Measurements from ENCODE around the gene YBX1. TPM values are rescaled to one million over a fixed set of nuclear protein-coding genes. Genes with fewer than 3 reads are reported as not detected.

YBX1 gene
- total RNA-seq, 3 donors from 2014 or later (not counting 1 experiment from before 2014, with no cell fraction given): 239 to 305 (median 279) TPM

DNA sequence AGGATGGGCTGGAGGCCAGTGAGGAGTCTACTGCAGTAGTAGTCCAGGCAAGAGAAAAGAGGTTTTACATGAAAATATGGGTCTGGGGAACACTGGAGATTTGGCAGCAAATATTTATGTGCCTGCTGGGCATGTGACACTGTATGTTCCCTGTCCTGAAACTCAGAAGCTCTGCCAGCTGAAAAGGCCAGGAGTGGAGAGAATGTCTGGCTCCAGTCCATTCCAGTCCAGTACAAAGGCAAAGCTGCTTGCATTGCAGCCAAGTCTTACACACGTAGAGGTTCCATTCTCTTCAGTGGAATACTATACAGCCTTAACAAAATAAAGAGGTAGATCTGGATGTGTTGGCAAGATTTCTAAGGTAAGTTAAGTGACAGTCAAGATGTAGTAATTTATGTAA lies 7.5 kb upstream of the YBX1 start:
- Histone ChIP-seq H3K4me3 (ENCODE audit: low read length) (no peak overlapping the region), H3K36me3 (ENCODE audit: control insufficient read depth, insufficient read depth, low read length) (peaks cover 23% of the 10 kb centered on the region), H3K27me3 (ENCODE audit: control insufficient read depth, insufficient read depth, low read length) (no peaks in the 10 kb centered on the region), H3K9me3 (ENCODE audit: control insufficient read depth, insufficient read depth, low read length) (no peaks in the 10 kb centered on the region), H3K4me1 (ENCODE audit: control insufficient read depth, insufficient read depth, low read length) (no peaks in the 10 kb centered on the region), H3K27ac (ENCODE audit: low read length) (no peak overlapping the region)
- WGBS (ENCODE audit: insufficient coverage): 88% methylated on average over 1 of the region's 1 CpG
- Mint-ChIP-seq H3K9me3 (no peaks in the 10 kb centered on the region), H3K4me1 (no peaks in the 10 kb centered on the region), H3K4me3 (no peak overlapping the region), H3K27ac (no peak overlapping the region), H3K36me3 (peaks cover 17% of the 10 kb centered on the region), H3K27me3 (ENCODE audit: low read depth in 2 of 2) (no peaks in the 10 kb centered on the region)
- TF ChIP-seq, protein P1, sequence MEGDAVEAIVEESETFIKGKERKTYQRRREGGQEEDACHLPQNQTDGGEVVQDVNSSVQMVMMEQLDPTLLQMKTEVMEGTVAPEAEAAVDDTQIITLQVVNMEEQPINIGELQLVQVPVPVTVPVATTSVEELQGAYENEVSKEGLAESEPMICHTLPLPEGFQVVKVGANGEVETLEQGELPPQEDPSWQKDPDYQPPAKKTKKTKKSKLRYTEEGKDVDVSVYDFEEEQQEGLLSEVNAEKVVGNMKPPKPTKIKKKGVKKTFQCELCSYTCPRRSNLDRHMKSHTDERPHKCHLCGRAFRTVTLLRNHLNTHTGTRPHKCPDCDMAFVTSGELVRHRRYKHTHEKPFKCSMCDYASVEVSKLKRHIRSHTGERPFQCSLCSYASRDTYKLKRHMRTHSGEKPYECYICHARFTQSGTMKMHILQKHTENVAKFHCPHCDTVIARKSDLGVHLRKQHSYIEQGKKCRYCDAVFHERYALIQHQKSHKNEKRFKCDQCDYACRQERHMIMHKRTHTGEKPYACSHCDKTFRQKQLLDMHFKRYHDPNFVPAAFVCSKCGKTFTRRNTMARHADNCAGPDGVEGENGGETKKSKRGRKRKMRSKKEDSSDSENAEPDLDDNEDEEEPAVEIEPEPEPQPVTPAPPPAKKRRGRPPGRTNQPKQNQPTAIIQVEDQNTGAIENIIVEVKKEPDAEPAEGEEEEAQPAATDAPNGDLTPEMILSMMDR (IDR thresholded peaks at IDR 0.05): no peak
- ATAC-seq (no peak), DNase-seq (no peak)
- intact Hi-C loops (cut with micrococcal nuclease): no loop called here

DNA sequence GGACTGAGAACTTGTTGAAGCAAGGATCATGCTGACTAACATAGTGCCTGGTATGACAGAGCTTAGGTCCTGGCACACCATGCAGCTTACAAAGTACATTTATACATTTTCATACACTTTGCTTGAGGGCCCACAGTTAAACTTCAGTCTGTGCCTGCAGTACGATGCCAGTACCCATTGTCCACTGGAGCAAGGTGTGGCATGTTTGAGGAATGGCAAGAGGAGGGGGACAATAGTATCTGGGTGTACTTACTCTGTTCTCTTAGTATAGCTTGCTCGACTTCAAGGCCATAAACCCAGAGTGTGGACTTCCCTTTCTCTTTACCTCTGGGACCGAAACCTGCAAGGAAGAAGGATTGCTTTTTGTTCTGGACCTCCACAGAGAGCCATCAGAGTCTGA lies 6.8 kb upstream of the YBX1 start:
- 97% methylated on average over 3 of the region's 3 CpGs for WGBS (ENCODE audit: insufficient coverage)
- intact Hi-C loops (cut with micrococcal nuclease): no loop called here
- Histone ChIP-seq H3K36me3 (ENCODE audit: control insufficient read depth, insufficient read depth, low read length) (peaks cover 18% of the 10 kb centered on the region), H3K4me1 (ENCODE audit: control insufficient read depth, insufficient read depth, low read length) (no peaks in the 10 kb centered on the region), H3K27me3 (ENCODE audit: control insufficient read depth, insufficient read depth, low read length) (no peaks in the 10 kb centered on the region), H3K4me3 (ENCODE audit: low read length) (no peak overlapping the region), H3K9me3 (ENCODE audit: control insufficient read depth, insufficient read depth, low read length) (no peaks in the 10 kb centered on the region), H3K27ac (ENCODE audit: low read length) (no peak overlapping the region)
- DNase-seq (no peak), ATAC-seq (no peak)
- no peak overlapping the region for H3K27ac Mint-ChIP-seq
- TF ChIP-seq, protein P1 (IDR thresholded peaks at IDR 0.05): no peak
- no peaks in the 10 kb centered on the region for H3K4me1 Mint-ChIP-seq
- no peaks in the 10 kb centered on the region for H3K27me3 Mint-ChIP-seq (ENCODE audit: low read depth in 2 of 2)
- H3K36me3 Mint-ChIP-seq: peaks cover 17% of the 10 kb centered on the region
- H3K9me3 Mint-ChIP-seq: no peaks in the 10 kb centered on the region
- H3K4me3 Mint-ChIP-seq: no peak overlapping the region

DNA sequence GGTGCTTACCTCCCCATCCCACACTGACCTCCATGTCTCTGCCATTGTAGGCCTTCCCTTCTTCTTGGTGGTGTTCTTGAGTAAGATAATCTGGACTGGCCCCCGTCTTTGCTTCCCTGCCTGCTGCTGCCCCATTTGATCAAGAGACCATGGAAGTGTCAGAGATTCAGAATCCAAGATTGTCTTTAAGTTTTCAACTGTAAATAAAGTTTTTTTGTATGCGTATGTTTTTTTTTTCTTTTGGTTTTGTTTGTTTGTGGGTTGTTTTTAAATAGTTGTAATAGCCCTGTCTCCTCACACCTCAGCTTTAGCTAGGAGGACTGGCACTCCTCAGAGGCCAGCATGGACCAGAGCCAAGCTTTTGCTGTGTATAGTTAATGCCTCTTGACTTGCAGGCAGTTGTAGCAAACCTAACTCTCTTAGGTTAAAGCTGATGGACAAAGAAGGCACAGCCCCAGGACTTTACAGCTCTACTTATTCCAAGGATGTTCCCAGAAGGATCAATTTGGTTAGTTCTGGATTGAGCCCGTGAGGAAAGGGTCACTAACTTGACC lies 5.6 kb upstream of the YBX1 start:
- H3K4me1 Mint-ChIP-seq: peaks cover 8 to 9% of the 10 kb centered on the region in 2 donors
- H3K27me3 Mint-ChIP-seq (ENCODE audit: low read depth in 2 of 2): no peaks in the 10 kb centered on the region
- no peak overlapping the region for H3K4me3 Mint-ChIP-seq
- peaks cover 18% of the 10 kb centered on the region for H3K36me3 ChIP-seq (ENCODE audit: control insufficient read depth, insufficient read depth, low read length)
- no peak for DNase-seq
- H3K27me3 ChIP-seq (ENCODE audit: control insufficient read depth, insufficient read depth, low read length): no peaks in the 10 kb centered on the region
- ATAC-seq: no peak
- H3K4me1 ChIP-seq (ENCODE audit: control insufficient read depth, insufficient read depth, low read length): peaks cover 7% of the 10 kb centered on the region
- H3K27ac ChIP-seq (ENCODE audit: low read length): no peak overlapping the region
- TF ChIP-seq, protein P1 (IDR thresholded peaks at IDR 0.05): no peak
- intact Hi-C loops (cut with micrococcal nuclease): no loop called here
- H3K36me3 Mint-ChIP-seq: peaks cover 17% of the 10 kb centered on the region
- no peaks in the 10 kb centered on the region for H3K9me3 Mint-ChIP-seq
- H3K9me3 ChIP-seq (ENCODE audit: control insufficient read depth, insufficient read depth, low read length): no peaks in the 10 kb centered on the region
- WGBS (ENCODE audit: insufficient coverage): 100% methylated on average over 2 of the region's 3 CpGs
- no peak overlapping the region for H3K4me3 ChIP-seq (ENCODE audit: low read length)
- no peak overlapping the region for H3K27ac Mint-ChIP-seq

DNA sequence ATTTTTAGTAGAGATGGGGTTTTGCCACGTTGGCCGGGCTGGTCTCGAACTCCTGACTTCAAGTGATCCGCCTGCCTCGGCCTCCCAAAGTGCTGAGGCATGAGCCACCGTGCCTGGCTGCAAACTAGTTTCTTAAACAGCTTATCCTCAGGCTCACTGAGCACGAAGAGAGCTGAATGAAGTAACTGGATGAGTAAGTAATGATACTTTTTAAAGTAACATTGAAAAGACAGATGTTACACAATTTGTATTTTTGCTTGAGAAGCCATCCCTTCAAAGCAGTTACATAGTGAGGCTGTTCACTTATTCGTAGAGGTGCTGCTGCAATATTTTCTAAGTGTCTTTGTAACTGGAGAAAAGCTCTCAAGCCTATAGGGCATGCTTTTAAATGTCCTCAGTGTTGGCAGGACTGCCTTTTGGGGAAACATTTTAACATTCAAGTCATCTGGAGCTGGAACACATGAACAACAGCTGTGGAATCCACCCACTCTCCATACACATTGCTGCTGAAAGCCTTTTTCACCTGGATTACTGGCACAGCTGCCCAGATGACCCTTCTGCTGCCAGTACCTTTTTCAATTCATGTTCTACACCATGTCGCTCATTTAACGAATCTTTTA lies 2.7 kb upstream of the YBX1 start:
- no peak for ATAC-seq
- TF ChIP-seq, protein P1 (IDR thresholded peaks at IDR 0.05): no peak
- no peak for DNase-seq
- no peaks in the 10 kb centered on the region for H3K27me3 ChIP-seq (ENCODE audit: control insufficient read depth, insufficient read depth, low read length)
- WGBS (ENCODE audit: insufficient coverage): 94% methylated on average over 10 of the region's 10 CpGs
- intact Hi-C loops (cut with micrococcal nuclease): no loop called here
- H3K36me3 ChIP-seq (ENCODE audit: control insufficient read depth, insufficient read depth, low read length): peaks cover 24% of the 10 kb centered on the region
- H3K9me3 Mint-ChIP-seq: no peaks in the 10 kb centered on the region
- no peaks in the 10 kb centered on the region for H3K9me3 ChIP-seq (ENCODE audit: control insufficient read depth, insufficient read depth, low read length)
- H3K4me1 ChIP-seq (ENCODE audit: control insufficient read depth, insufficient read depth, low read length): peaks cover 16% of the 10 kb centered on the region
- peaks cover 7% of the 10 kb centered on the region for H3K36me3 Mint-ChIP-seq
- H3K27me3 Mint-ChIP-seq (ENCODE audit: low read depth in 2 of 2): no peaks in the 10 kb centered on the region
- H3K27ac Mint-ChIP-seq: no peak overlapping the region
- no peak overlapping the region for H3K4me3 Mint-ChIP-seq
- H3K4me1 Mint-ChIP-seq: peaks cover 30 to 31% of the 10 kb centered on the region in 2 donors
- H3K27ac ChIP-seq (ENCODE audit: low read length): no peak overlapping the region
- no peak overlapping the region for H3K4me3 ChIP-seq (ENCODE audit: low read length)

All from natural killer cell (primary cell).